Stimulated activated CD4-positive, alpha-beta T cell treated with anti-CD3 and anti-CD28 coated beads, Interleukin-4, amount 100 ng/mL, for 24 hours (primary cell): ENCODE results near the gene APBA2.
A peak's percentile ranks its signal among the peaks of the same experiment; 100 is the strongest.
"Not testable (repeated sequence)": the region's sequence is repeated elsewhere in the genome, so short reads cannot be mapped to it uniquely, and the experiment has no call there.

Experiments used
- DNase-seq: peaks from one replicate; pipeline ENCODE4 v3.0.0-alpha.2; 2020

APBA2 gene

DNA sequence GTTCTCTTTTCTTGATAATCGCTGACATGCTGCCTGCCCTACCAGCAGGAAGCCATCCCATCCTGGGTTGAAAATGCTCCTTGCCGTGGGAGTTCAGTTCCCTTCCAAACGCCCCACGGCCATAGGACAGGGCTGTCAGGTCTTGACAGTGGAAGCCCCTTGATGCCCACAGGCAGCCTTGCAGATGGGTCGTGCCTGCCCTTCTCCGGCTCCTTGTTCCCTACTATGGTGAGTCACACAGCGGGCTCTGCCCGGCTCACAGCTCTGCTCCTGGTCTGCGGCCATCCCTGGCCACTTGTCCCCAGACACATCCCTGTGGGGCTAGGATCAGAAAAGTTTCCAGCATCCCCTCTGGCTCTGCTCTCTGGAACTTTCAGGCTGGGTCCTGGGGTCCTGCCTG is 6.2 kb upstream of the APBA2 start:
- no peak for DNase-seq

DNA sequence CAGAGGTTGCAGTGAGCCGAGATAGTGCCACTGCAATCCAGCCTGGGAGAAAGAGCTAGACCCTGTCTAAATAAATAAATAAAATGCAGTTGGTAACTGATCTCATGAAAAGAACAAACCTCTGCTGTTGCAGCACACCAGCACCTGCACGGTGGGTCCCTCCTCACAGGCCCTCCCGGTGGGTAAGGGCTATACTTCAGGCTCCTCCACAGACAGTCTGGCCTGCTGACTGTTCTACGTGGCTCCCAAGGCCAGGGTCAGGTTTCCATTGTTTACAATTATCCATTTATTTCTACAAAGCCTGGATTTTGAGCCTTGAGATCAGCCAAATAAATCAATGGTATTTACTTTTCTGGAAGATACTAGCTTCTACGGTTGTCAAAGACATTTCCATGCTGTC is 5.1 kb upstream of the APBA2 start:
- DNase-seq = no peak

DNA sequence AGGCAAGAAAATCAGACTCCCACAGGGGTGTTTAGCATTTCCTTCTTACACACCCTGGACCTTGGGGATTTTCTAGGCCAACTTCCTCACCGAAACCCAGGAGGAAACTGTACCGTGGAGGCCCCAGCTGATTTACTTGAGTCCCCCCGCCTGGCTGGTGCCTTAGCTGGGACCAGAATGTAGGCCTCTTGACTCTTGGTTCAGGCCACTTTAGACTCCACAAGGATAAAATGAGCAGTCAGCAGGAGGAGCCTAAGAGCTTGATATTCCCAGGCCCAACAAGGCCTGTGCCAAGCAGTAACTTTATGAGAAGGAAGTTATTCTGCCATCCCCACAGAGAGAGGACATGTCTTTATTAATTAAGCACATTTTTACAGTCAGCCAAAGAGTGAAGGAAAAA is 4.6 kb upstream of the APBA2 start:
- DNase-seq = no peak

DNA sequence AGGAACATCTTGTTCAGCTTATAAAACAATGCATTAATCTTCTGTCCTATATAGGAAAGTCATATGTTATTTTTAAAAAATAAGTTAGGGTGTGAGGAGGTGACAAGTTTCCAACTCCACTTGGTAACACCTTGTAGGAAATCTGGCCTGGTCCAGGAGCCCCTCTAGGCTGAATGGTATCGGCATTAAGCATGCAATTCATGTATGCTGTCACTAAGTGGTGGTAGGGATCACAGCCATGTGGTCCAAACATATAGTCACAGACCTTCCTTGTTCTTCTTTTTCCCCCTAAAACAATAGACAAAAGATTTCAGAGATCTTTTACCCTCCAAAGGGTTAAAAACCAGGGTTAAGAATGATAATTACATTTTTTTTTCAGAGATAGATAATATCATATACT is 4.2 kb upstream of the APBA2 start:
- no peak for DNase-seq

DNA sequence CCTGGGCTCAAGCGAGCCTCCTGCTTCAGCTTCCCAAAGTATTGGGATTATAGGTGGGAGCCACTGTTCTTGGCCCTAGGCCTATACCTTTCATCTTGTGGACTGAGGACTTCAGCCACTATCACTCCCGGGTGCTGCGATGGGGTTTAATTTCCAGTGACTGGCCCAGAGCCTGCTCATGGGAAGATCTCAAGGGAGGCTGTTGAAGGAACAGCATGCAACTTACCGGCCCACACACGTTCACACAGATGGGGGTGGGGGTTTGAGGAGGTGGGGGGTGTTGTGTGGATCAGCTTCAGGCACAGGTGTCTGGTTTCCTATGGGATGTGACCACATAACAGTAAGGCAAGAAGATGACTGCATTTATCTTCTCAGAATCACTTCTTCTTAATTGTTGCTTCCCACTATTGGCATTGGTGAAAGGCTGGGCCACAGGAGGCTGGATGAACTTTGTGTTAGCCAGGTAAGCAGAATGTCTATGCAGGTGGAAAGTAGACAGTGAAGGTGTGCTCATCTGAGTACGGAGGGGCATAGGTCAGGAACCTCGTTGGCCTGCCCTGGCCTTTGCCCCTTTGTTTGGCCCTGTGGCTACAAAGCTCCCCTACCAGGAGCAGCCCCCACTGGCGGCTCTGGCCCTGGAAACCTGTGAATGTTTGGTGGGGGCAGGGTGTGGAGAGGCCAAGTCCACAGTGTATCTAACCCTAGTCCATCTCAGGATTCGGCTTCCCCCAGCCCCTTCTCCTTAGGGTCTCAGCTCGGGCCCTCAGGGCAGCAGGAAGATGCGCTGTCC is 1.4 kb upstream of the APBA2 start:
- DNase-seq = no peak

DNA sequence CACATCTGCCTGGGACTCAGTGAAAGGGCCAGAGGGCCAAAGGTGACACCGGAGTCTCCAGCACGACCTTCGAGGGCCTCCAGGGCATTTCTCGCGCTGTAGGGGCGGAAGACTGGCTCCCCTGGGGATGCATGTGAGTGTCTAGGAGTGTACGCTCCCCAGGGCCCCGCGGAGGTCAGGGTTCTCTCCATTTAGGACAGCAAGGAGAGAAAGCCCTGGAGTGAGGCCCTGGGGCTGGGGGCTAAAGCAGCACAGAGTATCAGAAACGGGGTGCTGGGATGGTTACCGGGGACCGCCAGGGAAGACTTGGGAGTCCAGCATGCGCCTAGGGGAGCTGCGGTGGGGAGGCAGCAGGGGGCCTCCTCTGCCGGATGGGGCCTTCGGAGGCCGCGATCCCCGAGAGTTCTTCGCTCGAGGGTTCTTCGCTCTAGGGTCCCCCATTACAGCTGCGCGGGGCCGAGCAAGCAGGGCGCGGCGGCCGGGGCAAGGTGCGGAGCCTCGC is 595 bp upstream of the APBA2 start:
- DNase-seq = no peak

DNA sequence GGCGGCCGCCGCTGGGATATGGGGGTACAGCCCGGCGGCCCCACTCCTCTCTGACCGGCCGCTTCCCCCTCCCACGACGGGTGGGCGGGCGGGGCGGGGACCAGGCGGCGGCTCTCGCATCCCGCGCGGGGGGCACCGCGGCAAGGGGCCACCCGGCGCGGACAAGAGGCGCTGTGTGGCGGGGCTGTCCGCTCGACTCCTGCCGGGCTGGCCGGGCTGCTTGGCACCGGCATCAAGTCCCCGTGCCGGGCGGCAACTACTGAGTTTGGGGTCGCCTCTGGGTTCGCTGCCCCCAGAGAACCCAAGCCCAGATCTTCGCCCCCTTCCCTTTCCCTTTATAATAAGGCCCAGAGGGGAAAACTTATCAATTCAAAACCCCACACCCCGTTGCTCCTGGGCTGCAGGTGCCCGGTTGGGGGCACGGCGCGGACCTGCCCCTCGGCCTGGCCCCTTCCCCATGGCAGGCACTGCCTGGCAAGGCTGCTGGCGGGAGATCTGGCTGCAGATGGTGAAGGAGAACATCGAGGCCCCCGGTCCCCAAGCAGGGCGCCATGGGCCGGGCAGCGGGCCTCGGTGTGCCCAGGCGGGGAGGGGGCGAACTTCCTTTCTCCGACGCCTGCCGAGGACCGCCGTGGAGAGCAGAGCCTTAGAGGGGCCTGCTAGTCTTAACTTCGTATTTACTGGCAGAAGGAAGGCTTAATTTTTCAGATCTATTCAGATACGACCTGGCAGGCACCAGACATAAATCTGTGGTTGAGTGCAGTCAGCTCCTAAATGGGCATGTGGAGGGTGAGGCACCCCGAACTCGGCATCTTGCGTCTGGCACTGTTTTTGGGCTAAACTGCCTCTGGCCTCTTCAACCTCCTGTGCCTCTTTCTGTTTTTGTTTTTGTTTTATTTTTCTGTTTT is 911 bp downstream of the APBA2 start:
- no peak for DNase-seq

DNA sequence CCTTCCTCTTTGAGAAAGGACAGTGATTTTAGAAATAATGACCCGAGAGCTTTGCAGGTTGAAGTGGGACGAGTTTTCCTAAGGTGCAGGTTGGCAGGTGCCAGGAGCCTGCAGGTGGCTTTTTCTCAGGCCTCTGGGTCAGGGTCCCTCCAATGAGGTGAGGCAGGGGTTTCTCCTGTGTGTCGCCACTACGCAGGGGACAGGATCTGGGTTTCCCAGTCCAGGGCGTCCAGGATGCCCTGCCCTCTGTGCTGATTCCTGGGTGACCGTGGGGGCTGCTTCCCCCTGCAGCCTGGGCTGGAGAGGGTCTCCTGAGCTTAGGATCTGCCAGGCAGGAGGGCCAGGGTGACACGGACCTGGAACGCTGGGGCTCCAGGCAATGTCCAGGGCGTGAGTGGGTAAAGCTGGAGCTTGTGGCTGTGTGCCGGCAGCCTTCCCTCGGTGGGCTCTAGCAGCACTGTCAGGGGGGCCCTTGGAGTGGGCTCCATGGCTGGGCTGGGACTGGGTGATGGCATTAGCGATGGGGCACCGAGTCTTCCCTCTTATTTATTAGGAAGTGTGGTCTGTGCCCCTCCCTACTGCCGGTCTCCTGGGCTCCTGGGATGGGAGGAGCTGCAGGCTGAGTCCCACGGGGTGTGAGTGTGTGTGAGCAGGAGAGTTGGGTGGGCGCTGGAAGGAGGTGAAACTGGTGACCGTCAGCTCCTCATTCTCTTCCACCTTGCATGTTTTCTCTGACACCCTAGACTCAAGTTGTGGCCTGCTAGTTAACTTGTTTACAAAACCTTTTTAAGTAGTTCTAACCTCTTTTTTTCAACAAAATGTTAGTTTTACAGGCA is 1.8 kb downstream of the APBA2 start:
- no peak for DNase-seq

DNA sequence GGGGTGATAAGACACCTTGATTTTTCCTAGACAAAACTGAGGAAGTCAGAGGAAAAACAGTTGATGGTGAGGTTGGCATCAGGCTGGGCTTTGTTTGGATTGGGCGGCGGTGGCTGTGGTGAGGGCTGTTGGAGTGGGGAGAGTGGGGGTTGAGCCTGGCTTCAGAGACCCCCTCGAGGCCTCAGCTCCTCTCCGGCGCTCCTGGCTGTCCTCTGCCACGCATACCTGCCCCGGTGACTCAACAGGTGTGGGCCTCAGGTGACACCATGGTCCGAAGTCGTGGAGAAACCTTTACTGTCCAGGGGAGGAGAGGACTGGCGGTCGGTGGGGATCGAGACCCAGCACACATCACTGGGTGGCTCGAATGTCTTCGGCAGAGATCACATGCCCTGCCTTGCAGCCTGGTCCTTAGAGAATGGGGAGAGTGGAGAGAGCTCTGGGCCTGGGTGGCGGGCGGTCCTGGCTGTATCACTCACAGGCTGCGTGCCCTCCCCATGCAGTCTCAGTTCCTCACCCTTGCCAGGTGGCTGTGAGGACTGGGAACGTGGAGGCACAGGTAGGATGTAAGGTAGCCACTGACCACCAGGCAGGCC is 2.6 kb downstream of the APBA2 start:
- no peak for DNase-seq

DNA sequence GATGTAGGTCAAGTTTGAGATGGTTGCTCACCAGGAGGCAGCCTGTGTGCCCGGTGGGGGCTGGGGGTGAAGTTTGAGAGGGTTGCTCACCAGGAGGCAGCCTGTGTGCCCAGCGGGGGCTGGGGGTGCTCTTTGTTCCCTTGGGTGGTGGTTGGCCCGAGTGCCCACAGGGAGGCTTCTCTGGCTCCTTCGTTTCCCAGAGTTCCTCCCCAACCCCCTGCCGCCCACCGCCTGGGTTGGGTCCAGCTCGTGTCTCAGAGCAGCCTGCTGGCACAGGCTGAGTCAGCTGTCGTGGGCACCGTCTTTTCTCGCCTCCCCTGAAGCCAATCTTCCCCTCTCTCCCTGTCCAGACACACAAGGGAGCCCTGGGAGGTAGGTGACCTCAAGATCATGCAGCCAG is 3.1 kb downstream of the APBA2 start:
- no peak for DNase-seq

DNA sequence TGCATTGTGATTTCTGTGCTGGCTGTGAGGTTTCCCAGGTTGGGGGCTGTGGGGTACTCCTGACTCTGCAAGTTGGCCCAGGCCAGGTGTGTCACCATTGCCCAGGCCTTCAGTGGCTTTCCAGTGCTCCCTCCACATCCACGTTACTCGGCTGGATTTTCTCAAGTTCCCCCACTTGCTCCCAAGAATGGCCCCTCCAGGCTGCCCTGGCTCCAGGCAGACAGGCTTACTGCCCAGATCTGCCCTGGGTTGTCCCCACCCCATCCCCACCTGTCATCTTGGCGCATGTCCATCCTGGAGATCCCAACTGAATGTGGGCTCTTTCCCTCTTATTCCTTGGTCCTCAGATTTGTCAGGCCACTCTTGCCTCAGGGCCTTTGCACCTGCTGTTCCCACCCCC is 3.6 kb downstream of the APBA2 start:
- no peak for DNase-seq

DNA sequence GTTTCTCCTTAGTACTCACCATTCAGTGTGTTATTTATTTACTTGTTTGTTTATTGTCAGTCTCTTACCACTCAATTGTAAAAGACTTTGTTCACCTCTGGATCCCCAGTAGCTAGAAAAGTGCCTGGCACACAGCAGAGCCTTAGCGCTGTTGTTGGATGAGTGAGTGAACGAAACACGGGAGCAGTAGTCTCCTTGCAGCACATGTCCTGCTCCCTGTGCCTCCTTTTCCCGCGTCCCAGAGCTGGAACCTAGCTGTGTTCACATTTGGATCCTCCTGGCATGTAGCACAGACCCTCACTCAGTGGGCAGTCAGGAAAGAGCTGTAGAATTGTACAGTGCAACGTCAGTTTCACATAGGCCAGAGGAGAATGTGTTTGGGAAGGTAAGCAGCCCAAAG is 4.1 kb downstream of the APBA2 start:
- not testable (repeated sequence) for DNase-seq

DNA sequence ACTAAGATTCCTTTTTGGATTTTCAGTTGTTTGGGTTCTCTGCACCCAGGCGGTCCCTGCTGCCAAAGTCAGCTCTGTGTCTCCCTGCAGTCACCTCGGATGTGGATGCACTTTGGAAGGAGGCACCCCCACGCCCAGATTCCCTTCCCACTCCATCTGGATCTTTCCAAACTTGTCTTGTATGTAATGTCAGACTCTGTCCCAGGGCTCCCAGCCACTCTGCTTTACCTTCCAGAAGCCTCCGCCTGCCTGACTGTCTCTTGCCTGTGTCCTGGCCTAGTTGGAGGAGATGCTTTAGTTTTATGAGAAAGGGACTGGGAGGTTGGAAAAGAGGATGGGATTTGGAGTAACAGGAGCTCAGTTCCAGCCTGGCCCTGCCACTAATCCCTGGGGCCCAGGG is 4.5 kb downstream of the APBA2 start:
- not testable (repeated sequence) for DNase-seq

DNA sequence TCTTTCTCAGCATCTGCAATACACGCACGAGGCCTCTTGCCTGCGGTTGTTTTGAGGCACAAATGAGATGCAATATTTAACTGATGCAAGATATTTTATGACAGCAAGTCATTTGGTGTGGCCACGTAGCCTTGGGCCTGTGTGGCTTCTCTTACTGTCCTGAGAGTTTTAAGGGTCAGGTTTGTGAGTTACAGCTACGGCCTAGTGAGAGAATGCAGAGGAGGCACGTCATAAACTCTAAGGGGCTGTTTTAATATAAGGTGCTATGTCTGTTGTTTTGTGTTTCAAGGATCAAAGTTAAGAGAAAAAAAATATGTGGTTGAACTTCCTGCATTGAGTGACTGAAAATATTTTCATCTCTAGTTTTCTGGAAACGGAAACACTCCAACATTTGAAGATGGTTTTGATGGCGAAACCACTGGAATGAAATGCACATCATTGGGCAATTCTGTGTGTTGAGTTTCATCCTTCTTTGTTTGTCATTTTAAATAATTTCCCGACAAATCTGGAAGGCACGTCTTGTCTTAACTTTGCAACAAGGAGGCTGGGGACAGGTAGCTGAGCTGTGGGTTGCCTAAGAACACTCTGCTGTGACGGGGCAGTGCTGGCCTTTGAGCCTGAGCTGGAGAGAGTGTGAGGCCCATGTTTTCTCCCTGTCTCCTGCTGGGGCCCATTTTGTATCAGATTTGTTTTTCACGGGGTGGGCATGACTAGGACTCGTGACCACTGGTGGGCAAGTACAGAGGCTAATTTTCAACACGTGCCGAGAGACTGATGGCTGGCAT is 5.1 kb downstream of the APBA2 start:
- peak; percentile 22 for DNase-seq

DNA sequence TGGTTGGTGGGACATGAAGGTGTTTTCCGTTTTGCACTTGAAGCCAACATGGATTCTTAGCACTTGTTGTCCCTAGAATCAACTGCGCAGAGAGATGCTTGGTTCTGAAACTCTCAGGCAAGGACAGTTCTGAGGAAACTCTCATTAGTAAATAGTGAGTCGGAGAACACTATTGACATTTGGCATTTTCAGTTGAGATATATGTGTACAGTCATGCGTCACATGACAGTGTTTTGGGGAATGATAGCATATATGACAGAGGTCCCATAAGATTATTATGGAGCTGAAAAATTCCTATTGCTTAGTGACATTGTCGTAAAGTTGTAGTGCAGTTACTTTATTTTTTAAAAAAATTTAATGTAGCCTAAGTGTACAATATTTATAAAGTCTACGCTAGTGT is 5.8 kb downstream of the APBA2 start:
- no peak for DNase-seq

DNA sequence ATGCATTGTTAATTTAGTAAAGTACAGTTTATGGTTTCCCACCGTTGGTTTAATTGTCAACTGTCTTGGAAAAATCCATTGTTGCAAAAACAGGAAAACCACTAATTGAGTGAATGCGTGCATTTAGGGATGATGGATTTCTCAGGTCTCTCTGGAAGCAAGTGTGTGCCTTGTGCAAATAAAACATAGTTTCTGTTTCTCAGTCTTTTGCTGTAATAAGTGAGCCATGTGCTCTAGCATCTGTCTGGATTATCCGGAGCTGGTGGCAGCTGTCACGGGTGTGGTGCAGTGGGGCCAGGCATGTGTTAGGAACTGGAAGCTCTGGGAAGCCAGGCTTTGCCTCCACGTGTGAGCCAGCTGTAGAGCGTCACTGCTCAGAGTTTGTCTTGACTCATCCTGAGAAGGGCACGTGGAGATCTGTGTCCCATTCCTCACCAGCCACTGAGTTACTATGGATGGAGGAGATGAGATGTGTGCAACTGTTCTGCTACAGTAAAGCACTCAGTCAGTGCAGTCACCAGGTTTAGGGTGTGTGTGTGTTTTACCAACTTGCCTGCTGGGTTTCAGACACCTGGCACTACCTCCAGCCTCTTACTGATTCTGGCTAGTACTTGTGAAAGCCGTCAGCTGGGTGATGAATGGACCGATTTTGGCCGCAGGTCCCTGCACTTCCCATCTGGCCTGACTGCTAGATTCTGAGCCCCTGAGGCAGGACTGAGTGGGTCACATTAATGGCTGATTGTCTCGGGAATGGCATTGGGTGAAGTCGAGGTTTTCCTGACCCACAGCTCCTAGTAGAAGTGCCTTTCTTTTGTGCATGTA is 7.2 kb downstream of the APBA2 start:
- no peak for DNase-seq

DNA sequence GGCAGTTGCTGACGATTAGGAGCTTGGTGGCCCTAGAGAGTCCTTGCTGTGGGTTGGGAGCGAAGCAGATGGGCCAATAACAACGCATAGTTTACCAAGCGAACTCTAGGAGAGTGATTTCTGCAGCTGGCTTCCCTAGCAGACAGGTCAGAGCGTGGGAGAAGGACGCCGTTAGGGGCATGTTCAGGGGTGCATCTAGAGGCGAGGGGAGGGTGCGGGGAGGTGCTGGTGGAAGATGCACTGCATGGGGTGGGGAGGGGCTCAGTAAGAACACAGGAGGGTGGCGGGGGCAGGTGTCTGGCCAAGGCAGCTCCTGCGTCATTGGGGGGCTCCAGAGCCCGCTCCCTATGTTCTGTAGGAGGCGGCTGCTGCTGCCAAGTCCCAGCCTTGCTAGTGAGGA is 8.9 kb downstream of the APBA2 start:
- no peak for DNase-seq

DNA sequence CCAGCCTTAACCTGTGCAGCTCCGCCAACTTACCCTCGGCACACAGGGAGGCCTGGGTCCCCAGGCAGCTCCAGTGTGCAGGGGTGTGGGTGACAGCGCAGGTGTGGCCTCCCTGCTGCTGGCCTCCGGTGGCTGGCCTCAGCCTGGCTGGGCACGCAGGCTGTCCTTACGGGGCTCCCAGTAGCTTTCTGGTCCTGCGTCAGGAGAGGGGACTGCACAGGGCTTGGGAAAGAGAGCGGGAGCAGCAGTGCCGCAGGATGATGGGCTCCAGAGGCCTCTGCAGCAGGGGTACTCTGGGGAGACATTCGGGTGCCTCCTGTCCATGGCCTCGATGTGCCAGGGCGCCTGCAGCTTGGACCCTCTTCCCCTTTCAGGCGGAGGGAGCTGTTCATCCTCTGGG is 9.4 kb downstream of the APBA2 start:
- no peak for DNase-seq

DNA sequence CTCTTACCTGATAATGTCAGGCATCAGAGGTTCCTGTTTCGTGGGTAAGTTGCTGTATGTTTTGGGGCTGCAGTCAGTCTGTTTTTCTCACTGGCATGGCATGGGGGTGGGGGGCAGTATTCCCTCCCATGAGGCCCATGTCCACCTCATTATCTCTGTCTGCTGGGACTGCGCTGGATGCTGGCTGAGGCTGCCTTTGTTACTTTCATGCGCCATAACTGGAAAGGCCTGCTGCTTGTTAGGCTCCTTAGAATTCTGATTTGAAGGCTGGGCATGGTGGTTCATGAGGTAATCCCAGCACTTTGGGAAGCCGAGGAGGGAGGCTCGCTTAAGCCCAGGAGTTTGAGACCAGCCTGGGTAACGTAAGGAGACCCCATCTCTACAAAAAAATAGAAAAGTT is 9.8 kb downstream of the APBA2 start:
- DNase-seq = no peak

DNA sequence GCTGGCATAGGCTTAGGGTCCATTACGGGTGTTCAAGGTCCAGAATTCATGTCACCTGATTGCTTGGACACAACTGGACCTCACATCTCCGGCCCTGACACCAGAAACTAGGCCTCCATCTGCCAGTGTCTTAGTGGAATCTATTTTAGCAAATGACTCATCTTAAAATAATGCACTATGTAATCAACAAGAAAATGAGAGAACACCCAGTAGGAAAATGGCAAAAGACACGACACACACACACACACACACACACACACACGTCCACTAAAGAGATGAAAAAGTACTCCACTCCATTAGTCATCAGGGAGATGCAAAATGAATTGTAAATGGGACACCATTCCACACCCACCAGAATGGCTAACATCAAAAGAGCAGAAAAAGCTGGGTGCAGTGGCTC is 11.2 kb downstream of the APBA2 start:
- no peak for DNase-seq
